WI38 (cell line): ENCODE results near the gene BMPR1A.
"Not testable (repeated sequence)": the region's sequence is repeated elsewhere in the genome, so short reads cannot be mapped to it uniquely, and the experiment has no call there.

Source experiments
- H3K4me3 ChIP-seq: 2 replicates; pipeline ENCODE4 v1.5.1; 2011; ENCODE audit warnings: low read depth, mild to moderate bottlenecking, control low read depth, low read length
- CTCF ChIP-seq: IDR thresholded peaks from 2 replicates; pipeline ENCODE4 v1.5.1; 2012; ENCODE audit warnings: low read depth, mild to moderate bottlenecking, control low read depth, low read length

The BMPR1A gene

GRCh38 chr10:86840498-86840897 lies 84.1 kb downstream of the BMPR1A start:
- no peak for TF ChIP-seq CTCF
- H3K4me3 ChIP-seq = no peak overlapping the region

- no peak for TF ChIP-seq CTCF
- H3K4me3 ChIP-seq = no peak overlapping the region
Measured at GRCh38 chr10:86846088-86846487, 89.7 kb downstream of the BMPR1A start.

- H3K4me3 ChIP-seq = no peak overlapping the region
Measured at GRCh38 chr10:86848747-86849146, 92.3 kb downstream of the BMPR1A start.

GRCh38 chr10:86849181-86849894 lies 92.9 kb downstream of the BMPR1A start:
- H3K4me3 ChIP-seq = no peak overlapping the region
- no peak for TF ChIP-seq CTCF

More at GRCh38 chr10:86848747-86849146, 92.3 kb downstream of the BMPR1A start:
- no peak for TF ChIP-seq CTCF

- H3K4me3 ChIP-seq = no peak overlapping the region
- TF ChIP-seq CTCF = no peak
Measured at GRCh38 chr10:86850481-86850880, 94.1 kb downstream of the BMPR1A start.

- H3K4me3 ChIP-seq = no peak overlapping the region
- TF ChIP-seq CTCF = no peak
Measured at GRCh38 chr10:86851328-86852207, 95.1 kb downstream of the BMPR1A start.

GRCh38 chr10:86853582-86853981 lies 97.2 kb downstream of the BMPR1A start:
- H3K4me3 ChIP-seq = not testable (repeated sequence)
